Kasumi-1 (cell line): ENCODE data around the gene NLRC5.

Experiments used
- DNase-seq, 2 experiments: peaks; one replicate each; lab custom pipeline; 2025; lab: John Stamatoyannopoulos, UW

NLRC5 gene

DNA sequence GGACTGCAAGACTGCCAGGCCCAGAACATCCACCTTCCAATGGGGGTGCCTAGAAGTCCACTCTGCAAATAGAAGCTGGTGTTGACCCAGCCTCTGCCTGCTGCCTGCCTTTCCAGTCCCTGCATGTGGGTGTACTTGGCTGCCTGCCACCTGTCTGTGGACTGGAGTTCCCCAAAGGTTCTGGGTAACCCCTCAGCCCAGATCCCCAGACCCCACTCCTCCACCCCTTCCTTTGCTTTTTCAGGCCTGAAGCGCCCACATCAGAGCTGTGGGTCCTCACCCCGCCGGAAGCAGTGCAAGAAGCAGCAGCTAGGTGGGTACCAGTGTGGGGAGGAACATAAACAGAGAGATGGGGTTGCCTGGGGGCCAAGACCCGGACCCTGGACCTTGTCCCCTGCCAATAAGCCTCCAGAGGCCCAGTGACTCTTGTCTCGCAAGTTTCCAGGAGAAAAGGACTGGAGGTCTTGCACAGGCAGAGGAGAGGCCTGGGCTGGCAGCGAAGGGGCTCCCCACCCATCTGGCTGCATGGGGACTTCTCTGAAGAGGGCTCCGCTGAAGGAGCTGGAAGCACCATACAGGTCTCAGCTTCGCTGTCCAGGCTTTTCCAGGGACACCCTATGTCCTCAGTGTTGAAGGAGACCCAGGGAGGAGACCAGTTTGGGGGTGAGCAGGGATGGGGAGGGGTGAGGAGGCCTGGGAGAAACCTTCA lies 34.3 kb downstream of the NLRC5 start:
- DNase-seq = no peak

DNA sequence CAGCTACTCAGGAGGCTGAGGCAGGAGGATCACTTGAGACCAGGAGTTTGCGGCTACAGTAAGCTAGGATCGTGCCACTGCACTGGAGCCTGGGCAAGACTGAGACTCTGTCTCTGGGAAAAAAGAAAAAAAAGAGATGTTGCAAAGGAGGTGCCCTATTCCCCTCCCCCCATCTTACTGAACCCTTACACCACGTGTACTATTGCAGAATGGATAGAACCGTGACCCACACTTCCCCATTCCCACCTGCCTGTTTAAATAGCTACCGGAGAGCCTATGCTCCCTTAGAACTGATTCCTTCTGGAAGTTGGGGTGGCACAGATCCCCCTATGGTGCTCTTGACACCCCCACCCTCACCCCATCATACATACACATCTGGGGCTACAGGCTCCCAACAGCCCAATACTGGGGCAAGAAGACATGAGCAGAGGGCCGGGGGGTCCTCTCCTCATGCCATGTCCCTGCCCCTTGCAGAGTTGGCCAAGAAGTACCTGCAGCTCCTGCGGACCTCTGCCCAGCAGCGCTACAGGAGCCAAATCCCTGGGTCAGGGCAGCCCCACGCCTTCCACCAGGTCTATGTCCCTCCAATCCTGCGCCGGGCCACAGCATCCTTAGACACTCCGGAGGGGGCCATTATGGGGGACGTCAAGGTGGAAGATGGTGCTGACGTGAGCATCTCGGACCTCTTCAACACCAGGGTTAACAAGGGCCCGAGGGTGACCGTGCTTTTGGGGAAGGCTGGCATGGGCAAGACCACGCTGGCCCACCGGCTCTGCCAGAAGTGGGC lies 35.7 kb downstream of the NLRC5 start:
- DNase-seq = no peak

DNA sequence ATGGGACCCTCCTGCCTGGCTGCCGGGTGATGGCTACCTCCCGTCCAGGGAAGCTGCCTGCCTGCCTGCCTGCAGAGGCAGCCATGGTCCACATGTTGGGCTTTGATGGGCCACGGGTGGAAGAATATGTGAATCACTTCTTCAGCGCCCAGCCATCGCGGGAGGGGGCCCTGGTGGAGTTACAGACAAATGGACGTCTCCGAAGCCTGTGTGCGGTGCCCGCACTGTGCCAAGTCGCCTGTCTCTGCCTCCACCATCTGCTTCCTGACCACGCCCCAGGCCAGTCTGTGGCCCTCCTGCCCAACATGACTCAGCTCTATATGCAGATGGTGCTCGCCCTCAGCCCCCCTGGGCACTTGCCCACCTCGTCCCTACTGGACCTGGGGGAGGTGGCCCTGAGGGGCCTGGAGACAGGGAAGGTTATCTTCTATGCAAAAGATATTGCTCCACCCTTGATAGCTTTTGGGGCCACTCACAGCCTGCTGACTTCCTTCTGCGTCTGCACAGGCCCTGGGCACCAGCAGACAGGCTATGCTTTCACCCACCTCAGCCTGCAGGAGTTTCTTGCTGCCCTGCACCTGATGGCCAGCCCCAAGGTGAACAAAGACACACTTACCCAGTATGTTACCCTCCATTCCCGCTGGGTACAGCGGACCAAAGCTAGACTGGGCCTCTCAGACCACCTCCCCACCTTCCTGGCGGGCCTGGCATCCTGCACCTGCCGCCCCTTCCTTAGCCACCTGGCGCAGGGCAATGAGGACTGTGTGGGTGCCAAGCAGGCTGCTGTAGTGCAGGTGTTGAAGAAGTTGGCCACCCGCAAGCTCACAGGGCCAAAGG lies 36.8 kb downstream of the NLRC5 start:
- no peak for DNase-seq

DNA sequence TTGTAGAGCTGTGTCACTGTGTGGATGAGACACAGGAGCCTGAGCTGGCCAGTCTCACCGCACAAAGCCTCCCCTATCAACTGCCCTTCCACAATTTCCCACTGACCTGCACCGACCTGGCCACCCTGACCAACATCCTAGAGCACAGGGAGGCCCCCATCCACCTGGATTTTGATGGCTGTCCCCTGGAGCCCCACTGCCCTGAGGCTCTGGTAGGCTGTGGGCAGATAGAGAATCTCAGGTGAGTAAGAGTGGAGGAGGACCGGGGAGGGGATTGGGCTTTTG lies 37.4 kb downstream of the NLRC5 start:
- DNase-seq = no peak

DNA sequence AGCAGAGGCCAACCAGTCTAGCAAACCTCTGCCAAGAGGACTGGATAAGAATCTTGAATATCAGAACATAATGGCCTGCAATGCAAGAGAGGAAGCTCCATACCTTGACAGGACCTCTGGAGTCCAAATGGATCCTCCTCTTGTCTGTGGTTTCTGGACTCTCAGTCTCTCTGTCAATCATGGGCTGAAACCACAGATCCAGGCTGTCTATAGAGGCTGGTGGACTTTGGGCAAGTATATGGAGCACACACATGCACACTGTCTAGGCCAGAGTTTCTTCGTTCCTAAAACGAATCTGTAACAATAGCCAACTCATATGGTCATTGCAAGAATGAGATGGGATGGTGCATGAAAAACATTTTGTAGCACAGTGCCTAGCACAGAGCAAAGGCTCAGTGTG lies 37.7 kb downstream of the NLRC5 start:
- no peak for DNase-seq

DNA sequence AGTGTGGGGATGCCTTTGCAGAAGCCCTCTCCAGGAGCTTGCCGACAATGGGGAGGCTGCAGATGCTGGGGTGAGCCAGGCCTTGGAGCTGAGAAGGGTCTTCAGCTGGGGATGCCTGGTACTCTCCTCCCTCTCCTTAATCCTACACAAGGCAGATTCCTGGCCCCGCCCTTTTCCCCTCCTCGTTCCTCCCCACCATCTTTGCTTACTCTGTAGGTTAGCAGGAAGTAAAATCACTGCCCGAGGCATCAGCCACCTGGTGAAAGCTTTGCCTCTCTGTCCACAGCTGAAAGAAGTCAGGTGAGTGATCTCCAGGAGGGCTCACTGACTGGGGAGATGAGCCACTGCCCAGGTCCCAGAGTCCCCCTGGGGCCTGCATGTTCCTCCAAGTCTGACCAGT lies 38.7 kb downstream of the NLRC5 start:
- no peak for DNase-seq

DNA sequence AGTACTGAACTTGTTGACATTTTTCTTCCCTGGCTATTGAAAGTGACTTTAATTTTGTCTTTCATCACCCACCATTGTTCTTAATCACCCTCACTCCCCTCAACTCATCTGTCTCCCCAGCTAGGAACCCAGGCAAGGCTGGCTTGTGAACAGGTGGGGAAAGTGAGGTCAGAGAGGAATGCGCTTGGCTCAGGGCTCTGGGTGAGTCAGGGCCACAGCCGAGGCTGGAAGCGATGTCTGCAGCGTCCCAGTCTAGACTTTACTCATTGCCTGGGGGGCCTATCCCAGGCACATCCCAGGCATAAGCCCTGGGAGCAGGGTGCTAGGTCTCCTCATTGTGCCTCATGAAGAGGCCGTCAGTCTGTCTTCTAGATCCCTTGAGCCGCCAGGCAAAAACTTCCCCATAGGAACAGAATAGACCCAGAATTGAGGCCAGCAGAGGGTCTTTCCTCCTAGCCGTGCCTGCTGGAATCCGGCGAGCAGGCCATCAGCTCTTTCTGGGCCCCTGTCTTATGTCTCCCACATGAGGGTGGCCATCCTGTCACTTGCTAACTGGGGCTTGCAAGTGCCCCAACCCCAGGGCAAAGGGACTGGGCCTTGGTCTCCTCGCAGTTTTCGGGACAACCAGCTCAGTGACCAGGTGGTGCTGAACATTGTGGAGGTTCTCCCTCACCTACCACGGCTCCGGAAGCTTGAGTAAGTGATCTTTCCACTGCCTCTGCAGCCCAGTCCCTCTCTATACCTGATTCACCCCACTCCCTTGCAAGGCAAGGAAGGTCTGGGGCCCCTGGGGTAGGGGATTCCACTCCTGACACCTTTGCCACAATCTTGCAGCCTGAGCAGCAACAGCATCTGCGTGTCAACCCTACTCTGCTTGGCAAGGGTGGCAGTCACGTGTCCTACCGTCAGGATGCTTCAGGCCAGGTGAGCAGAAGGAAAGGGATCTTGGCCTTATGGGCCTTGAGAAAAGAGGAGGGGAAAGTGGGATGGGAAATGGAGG lies 40.1 kb downstream of the NLRC5 start:
- no peak for DNase-seq

- no peak for DNase-seq
Observed at GRCh38 chr16:57030346-57030902, 41.1 kb downstream of the NLRC5 start.

GRCh38 chr16:57031156-57031555 lies 41.8 kb downstream of the NLRC5 start:
- DNase-seq = no peak

DNA sequence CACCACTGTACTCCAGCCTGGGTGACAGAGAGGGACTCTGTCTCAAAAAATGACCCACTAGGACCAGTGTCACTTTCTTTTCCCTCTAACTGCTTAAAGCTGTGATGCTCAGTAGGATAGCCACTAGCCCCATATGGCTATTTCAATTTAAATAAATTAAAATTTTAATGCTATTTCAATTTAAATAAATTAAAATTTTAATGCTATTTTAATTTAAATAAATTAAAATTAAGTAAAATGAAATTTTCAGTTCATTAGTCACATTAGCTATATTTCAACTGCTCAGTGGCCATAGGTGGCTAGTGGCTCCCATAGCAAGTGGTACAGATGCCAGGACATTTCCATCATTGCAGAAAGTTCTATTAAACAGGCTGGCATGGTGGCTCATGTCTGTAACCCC lies 43.0 kb downstream of the NLRC5 start:
- DNase-seq = no peak

- DNase-seq = no peak
Observed at GRCh38 chr16:57032931-57033330, 43.6 kb downstream of the NLRC5 start.

GRCh38 chr16:57036315-57036714 lies 47.0 kb downstream of the NLRC5 start:
- DNase-seq = no peak

- peak in 1 of 2 experiments; percentile 1 for DNase-seq
Observed at GRCh38 chr16:57036945-57037344, 47.6 kb downstream of the NLRC5 start.

GRCh38 chr16:57038166-57038565 lies 48.8 kb downstream of the NLRC5 start:
- DNase-seq = no peak

DNA sequence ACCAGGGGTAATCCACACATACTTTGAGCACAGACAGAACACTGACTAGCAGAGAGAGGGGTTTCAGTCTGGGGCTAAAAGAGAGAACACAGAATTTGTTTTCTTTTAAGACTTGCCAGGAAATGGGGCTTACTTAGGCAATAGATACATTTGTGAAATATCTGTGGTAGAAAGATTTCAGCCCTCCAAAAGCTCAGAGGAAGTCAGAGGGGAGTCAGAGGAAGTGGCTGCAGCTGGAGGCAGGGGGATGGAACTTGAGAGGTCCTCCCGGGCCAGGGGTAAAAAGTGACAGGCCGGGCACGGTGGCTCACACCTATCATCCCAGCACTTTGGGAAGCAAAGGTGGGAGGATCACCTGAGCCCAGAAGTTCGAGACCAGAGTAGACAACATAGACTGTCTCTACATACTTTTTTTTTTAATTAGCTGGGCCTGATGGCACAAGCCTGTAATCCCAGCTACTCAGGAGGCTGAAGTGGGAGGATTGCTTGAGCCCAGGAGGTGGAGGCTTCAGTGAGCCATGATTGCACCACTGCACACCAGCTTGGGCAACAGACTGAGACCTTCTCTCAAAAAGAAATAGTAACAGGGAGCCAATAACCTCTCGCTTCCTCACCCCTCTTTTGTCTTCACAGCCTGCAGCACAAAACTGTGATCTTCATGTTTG lies 49.9 kb downstream of the NLRC5 start:
- peak; percentile 90 to 92 for DNase-seq

DNA sequence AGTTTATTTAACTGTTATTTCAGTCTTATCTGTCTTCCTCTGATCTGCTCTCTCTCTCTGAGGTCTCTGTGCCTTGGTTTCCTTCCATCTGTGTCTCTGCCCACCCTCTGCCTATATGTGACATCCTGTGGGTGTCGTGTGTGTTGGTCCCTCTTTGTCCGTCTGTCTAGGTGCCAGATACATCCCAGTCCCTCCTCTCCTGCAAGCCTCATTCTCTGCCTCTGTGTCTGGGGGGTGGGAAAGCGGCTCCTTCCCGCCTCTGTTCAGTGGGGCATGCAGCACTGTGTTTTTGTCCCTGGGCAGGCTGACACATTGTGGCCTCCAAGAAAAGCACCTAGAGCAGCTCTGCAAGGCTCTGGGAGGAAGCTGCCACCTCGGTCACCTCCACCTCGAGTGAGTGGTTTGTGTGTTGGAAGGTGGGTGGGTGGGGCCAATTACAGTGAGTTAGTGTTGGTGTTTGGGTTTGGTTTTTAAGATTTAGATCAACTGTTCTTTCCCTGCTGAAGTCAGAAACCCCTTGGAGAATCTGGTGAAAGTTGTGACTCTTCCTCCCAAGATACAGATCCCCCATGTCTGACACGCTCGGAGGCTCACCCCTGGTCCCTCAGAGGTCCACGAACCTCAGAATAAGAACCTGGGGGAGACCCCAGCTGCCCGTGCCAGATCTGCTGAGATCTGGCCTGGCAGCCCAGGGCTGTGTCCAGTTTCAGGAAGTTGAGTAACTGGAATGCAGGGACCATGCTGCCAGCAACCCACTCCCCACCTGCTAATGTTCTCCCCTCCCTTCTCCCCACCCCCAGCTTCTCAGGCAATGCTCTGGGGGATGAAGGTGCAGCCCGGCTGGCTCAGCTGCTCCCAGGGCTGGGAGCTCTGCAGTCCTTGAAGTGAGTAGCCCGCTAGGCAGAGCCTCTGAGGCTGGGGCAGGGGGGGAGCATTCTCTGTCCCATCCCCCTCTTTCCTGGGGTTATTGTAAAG lies 52.1 kb downstream of the NLRC5 start:
- DNase-seq = no peak

DNA sequence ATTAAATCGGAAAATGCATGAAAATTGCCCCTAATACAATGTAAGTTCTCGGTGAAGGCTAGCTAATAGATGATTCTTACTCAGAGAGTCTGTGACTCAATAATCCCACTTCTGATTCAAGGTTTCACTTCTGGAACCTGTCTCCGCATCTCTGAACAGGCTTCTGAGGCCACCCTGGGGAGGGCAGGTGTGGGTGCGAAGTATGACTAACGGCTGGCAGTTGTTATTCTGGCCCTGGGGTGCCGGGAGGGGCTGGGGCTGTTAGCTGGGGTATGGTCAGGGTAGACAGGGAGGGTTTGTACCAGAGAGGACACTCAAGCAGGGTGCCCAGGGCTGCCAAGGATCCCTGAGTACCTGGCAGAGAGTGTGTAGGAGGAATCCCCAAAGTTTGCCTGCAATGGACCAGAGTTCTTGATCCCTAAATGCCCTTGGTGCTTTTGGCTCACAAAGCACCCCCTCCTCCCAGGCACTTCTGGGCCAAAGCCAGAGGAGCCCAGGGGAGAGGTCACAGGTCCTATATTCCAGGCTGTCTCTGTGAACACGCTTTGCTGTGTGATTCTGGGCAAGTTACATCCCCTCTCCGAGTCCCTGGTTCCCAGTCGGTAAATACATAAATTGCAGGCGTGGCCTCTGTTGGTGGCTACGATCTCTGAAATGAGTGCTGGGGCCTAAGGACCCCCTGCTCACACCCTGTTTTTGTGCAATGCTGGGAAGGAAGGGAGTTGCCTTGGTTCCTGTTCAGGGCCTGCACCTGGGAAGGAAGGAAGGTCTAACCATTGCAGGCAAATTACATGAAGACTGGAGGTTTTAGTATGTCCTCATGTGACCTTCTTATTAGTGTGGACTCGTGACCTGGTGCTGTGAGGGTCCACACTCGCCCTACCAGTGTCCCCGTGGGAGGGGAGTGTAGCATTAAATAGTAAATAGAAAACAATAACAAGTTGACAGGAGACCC lies 53.1 kb downstream of the NLRC5 start:
- DNase-seq = peak; percentile 15 to 40

GRCh38 chr16:57043248-57043647 lies 53.9 kb downstream of the NLRC5 start:
- no peak for DNase-seq
